ENCODE results near the gene GPSM1.

GPSM1 gene

DNA sequence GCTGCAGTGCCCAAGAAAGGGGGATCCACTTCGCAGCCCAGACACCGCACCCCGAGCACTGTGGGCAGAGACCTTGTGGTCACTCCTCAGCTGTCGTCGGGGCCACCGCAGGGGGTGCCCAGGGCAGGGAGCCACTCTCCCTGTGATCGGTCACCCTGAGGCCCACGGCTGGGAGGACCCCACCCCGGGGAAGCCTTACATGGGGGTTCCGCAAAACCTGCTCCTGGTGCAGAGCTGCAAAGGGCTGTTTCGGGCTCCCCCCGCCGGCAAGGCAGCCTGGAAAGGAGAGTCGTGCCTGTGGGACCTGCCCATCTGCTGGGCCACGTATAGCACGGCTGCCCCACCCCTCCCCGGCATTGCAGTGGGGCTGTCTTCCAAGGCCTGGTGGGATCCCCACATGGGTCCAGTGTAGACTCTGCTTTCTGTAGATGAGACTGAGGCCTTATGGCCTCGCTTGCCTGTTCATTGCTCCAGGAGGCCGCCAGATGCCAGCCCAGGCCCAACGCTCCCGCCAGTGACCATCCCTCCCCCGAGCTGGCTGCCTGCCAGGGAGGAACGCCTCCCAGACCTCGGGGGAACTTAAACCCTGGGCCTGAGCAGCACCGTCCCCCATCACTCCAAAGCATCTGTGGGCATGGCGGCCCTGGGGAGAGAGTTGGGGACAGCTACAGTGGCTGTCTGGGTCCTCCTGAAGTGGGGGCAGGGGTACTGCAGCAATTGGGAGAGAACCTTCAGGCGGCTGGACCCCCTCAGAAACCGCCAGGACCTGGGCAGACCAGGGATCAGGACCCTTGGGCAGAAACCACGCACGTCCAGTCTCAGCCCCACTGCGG, 37.8 kb downstream of the GPSM1 start:
- no peak overlapping the region for H3K4me3 ChIP-seq (ENCODE audit: low read length)
- DNase-seq (ENCODE audit: low read depth, low spot score) = no peak

DNA sequence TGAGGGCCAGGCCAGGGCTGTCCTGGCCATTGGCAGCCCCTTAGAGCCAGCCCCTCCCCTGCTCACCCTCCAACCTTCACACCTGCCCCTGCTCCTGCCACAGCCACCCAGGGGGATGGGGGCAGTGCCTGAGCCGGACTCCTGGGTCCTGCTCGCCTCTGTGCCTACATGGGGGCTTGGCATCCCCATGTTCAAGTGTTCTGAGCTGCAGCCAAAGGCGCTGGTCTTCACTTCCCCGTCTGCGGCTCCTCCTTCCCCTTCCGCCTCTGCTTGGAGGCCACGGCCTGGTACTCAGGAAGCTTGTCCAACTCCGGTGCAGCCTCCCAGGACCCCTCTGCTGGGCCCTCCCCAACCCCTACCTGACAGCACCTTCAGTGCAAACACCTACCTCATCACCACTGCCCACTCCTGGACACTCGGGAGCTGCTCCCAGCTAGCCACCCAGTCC, 38.5 kb downstream of the GPSM1 start:
- DNase-seq (ENCODE audit: low read depth, low spot score) = no peak
- H3K4me3 ChIP-seq (ENCODE audit: low read length) = no peak overlapping the region

GRCh38 chr9:136366826-136367225, 39.5 kb downstream of the GPSM1 start:
- H3K4me3 ChIP-seq (ENCODE audit: low read length) = no peak overlapping the region
- no peak for DNase-seq (ENCODE audit: low read depth, low spot score)

DNA sequence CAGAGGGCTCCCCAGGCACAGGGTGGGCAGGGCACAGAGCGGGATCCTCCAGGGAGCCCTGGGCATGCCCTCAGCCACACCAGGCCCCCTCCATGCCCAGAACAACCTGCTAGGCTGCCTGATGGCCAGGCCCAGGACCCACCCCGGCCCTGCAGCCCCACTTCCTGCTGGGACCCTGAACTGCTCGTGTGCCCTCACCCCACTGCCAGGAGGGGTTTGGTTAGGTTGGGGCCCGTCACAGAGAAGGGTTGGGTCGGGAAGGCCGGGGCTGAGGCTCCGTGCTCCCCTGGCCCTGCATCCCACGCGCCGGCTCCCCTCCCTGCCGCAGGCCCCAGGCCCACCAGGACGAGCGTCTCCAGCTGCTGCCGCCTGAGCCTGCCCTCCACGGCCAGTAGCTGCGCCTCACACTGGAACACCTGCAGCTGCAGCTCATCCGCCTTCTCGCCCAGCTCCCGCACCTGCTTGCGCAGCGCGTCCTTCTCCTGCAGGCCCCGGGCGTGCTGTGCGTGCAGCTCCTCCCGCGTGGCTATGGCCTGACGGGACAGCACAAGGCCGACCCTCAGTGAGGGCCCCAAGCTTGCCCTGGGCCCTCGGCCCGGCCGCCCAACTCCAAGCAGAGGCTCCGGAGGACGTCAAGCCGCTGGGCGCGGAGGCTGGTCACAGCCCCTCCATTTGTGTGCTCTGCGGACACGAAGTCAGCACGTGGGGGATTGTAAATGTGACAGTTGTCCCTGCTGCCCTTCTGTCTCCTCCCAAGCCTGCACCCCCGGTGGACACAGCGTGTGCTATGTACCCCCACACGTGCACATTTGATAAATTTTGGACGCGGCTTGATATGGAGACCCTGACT, 40.2 kb downstream of the GPSM1 start:
- H3K4me3 ChIP-seq (ENCODE audit: low read length) = no peak overlapping the region
- DNase-seq (ENCODE audit: low read depth, low spot score) = no peak

- H3K4me3 ChIP-seq (ENCODE audit: low read length) = no peak overlapping the region
- no peak for DNase-seq (ENCODE audit: low read depth, low spot score)
Measured at GRCh38 chr9:136368190-136368589, 40.9 kb downstream of the GPSM1 start.

DNA sequence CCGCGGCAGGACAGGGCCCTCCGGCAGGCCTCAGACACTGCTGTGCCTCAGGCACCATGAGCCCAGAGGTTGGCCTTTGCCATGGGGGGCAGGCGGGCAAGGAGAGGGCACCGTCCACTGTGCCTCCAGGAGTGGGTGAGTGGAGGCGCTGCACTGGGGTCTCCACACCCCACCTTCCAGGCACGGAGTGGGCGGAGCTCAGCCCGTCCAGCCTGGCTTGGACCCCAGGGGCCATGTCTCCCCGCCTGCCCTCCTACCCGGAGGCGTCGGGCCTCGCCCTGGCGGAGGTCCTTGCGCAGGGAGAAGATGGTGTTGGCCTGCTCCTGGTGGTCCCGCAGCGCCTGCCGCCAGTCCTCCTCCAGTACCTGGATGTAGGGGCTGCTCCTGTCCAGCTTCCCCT, 42.7 kb downstream of the GPSM1 start:
- DNase-seq (ENCODE audit: low read depth, low spot score) = no peak
- H3K4me3 ChIP-seq (ENCODE audit: low read length) = no peak overlapping the region

DNA sequence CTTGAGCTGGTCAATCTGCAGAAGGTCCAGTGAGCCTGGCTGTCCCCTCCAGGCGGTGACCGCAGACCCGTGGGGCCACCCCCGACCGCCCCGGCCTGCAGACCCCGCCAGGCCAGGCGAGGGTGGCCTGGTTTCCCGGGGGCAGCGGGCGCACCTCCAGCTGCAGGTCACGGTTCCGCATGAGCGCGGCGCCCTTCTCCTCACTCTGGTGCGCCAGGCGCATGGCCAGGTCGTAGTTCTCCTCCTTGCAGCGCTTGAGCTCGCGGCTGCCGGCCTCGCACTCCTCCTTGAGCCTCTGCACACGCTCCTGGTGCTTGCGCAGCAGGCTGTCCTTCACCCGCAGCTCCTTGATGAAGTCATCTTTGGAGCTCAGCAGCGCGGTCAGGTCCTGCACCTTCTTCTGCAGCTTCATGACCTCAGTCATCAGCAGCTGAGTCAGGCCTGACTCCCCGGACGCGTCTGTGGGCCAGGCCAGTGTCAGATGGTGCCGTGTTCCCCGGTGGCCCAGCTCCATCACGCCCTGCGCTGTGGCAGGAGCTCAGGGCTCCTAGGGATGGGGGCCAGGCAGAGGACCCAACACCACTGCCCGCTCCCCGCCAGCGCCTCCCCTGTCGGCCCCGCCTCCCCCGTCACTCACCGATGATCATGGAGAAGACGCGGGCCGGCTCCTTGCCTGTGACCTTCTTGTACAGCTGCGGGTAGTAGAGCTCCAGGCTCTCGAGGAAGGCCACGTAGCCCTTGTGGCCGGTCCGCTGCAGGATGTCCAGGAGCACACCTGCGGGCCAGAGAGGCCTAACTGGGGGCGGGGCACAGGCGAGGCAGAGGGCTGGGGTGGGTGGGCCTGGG, 43.6 kb downstream of the GPSM1 start:
- no peak for DNase-seq (ENCODE audit: low read depth, low spot score)
- H3K4me3 ChIP-seq (ENCODE audit: low read length) = no peak overlapping the region

GRCh38 chr9:136371533-136371880, 44.2 kb downstream of the GPSM1 start:
- no peak for DNase-seq (ENCODE audit: low read depth, low spot score)
- no peak overlapping the region for H3K4me3 ChIP-seq (ENCODE audit: low read length)

DNA sequence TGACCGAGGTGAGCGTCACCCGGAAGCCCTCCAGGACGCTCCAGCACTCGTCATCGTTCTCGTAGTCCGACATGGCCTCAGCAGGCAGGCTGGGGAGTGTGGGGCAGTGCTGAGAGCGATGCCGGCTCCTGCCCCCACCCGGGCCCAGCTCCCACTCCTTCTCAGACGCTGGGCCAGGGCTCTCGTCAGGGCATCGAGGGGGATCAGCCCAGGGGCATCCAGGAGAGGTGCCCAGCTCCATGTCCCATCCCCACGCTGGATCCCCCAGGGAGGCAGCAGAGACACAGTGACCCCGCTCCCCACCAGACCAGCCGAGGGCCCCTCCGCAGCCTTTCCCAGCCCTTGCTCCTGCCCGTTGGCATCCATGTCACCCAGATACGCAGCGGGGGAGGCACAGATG, 44.7 kb downstream of the GPSM1 start:
- no peak overlapping the region for H3K4me3 ChIP-seq (ENCODE audit: low read length)
- no peak for DNase-seq (ENCODE audit: low read depth, low spot score)

- no peak overlapping the region for H3K4me3 ChIP-seq (ENCODE audit: low read length)
- no peak for DNase-seq (ENCODE audit: low read depth, low spot score)
Measured at GRCh38 chr9:136372561-136373299, 45.4 kb downstream of the GPSM1 start.

GRCh38 chr9:136373300-136374182, 46.2 kb downstream of the GPSM1 start, which contains the start of gene CARD9:
Gene CARD9 (minus strand): TSS chr9:136373669. CDS start chr9:136372078, 1,591 bp downstream.
- H3K4me3 ChIP-seq (ENCODE audit: low read length) = no peak within 1 kb of the TSS
- no peak for DNase-seq (ENCODE audit: low read depth, low spot score)

GRCh38 chr9:136374183-136374575, 46.8 kb downstream of the GPSM1 start:
- DNase-seq (ENCODE audit: low read depth, low spot score) = no peak
- no peak overlapping the region for H3K4me3 ChIP-seq (ENCODE audit: low read length)

DNA sequence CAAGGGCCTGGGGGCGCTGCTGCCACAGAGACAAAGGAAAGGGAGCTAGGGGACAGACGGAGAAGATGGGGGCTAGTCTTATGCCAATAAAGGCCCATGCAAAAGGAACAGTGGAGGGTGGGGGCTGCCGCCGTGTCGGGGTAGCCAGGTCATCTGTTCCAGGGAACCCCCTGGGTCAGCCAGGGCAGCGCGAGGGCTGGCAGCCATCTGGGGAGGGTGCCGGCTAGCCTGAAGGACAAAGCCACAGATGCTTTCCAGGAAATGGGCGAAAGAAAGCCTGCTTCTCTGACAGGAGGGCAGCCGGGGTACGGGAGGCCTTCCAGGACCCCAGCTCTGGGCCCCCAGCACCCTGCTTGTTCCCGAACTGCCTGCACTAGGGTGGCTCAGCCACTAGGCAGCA, 47.8 kb downstream of the GPSM1 start:
- no peak for DNase-seq (ENCODE audit: low read depth, low spot score)
- no peak overlapping the region for H3K4me3 ChIP-seq (ENCODE audit: low read length)

DNA sequence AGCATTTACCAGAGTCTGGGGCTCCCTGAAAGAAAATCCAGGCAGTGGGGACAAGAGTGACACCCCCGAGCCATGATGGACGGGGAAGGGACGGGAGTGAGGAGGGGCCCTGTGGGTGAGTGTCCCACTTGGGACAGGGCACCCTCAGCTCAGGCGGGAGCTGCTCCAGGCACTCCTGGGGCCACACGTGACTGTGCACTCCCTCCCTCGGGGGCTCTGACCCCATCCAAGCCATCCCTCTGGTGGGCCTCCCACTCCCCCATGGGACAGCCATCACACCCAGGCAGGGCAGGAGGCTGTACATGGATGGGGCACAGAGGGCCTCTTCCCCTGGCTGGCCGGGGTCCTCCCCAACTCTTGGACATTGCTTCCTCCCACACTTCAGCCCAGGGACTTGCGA, 49.1 kb downstream of the GPSM1 start:
- no peak overlapping the region for H3K4me3 ChIP-seq (ENCODE audit: low read length)
- no peak for DNase-seq (ENCODE audit: low read depth, low spot score)

- DNase-seq (ENCODE audit: low read depth, low spot score) = no peak
- H3K4me3 ChIP-seq (ENCODE audit: low read length) = no peak overlapping the region
Measured at GRCh38 chr9:136377341-136378169, 50.2 kb downstream of the GPSM1 start.

GRCh38 chr9:136378170-136379002, 51.0 kb downstream of the GPSM1 start:
- no peak for DNase-seq (ENCODE audit: low read depth, low spot score)
- no peak overlapping the region for H3K4me3 ChIP-seq (ENCODE audit: low read length)

Data from Jurkat, Clone E6-1 (cell line).